SU-DHL-6 (cell line): ENCODE measurements around the gene ZNF512.

Experiments
- H2AFZ ChIP-seq: fragments of 200-600 bp; sonication (generic); 2 replicates; pipeline ENCODE4 v1.6.1; 2014; ENCODE audit warnings: low read depth, mild to moderate bottlenecking, moderate library complexity, mixed read lengths, antibody characterized with exemption, low read length; ENCODE audit not compliant: severe bottlenecking
- H3F3A ChIP-seq: fragments of 200-600 bp; shearing (Covaris generic); 2 replicates; pipeline ENCODE4 v1.6.0; 2016; ENCODE audit warnings: antibody characterized with exemption, mild to moderate bottlenecking; ENCODE audit not compliant: insufficient read depth
- H3K27ac ChIP-seq: fragments of 200-600 bp; sonication (generic); 2 replicates; pipeline ENCODE4 v1.5.1; 2016; ENCODE audit warnings: low read depth, mild to moderate bottlenecking, low read length, moderate library complexity, mixed read lengths
- H3K27me3 ChIP-seq: fragments of 200-600 bp; sonication (generic), shearing (Covaris generic); 2 replicates; pipeline ENCODE4 v1.6.0; 2014; ENCODE audit warnings: mild to moderate bottlenecking, low read length
- H3K36me3 ChIP-seq: fragments of 200-600 bp; sonication (generic); 2 replicates; pipeline ENCODE4 v1.6.1; 2014; ENCODE audit warnings: mild to moderate bottlenecking, low read length, mixed read lengths
- H3K4me2 ChIP-seq: fragments of 300-600, 200-600 bp; shearing (Covaris generic), sonication (generic); 2 replicates; pipeline ENCODE4 v1.6.0; 2014; ENCODE audit warnings: low read length, low read depth, mild to moderate bottlenecking; ENCODE audit not compliant: poor library complexity, severe bottlenecking
- H3K4me3 ChIP-seq: fragments of 200-600 bp; sonication (generic); 2 replicates; pipeline ENCODE4 v1.5.1; 2014; ENCODE audit warnings: antibody characterized with exemption, low read length, mild to moderate bottlenecking, mixed read lengths; ENCODE audit not compliant: insufficient read depth, poor library complexity, severe bottlenecking
- H3K79me2 ChIP-seq: fragments of 200-600 bp; sonication (generic); 2 replicates; pipeline ENCODE4 v1.6.1; 2014; ENCODE audit warnings: mild to moderate bottlenecking, low read length, moderate library complexity; ENCODE audit not compliant: insufficient read depth
- H3K9ac ChIP-seq: fragments of 200-600 bp; sonication (generic); 2 replicates; pipeline ENCODE4 v1.7.0; 2014; ENCODE audit warnings: mild to moderate bottlenecking, low read length
- H3K9me2 ChIP-seq: fragments of 200-600 bp; sonication (generic); replicated peaks from 2 replicates; pipeline ENCODE4 v1.6.1; 2014; ENCODE audit warnings: low read length; ENCODE audit not compliant: insufficient read depth
- H3K9me3 ChIP-seq: fragments of 200-600 bp; sonication (generic); 2 replicates; pipeline ENCODE4 v1.6.1; 2014; ENCODE audit warnings: low read length, mixed read lengths; ENCODE audit not compliant: insufficient read depth
- H4K20me1 ChIP-seq: fragments of 200-600 bp; sonication (generic); 2 replicates; pipeline ENCODE4 v1.6.1; 2014; ENCODE audit warnings: low read depth, mild to moderate bottlenecking, antibody characterized with exemption, low read length, moderate library complexity, mixed read lengths
- CTCF ChIP-seq: fragments of 200-600 bp; sonication (generic); IDR thresholded peaks from one replicate; pipeline ENCODE4 v1.5.1; 2017; ENCODE audit warnings: antibody characterized with exemption, mild to moderate bottlenecking, low read length, moderate library complexity; ENCODE audit not compliant: insufficient read depth, poor library complexity, severe bottlenecking
- EZH2phosphoT487 ChIP-seq: fragments of 200-600 bp; sonication (generic), shearing (Covaris generic); conservative IDR thresholded peaks from 2 replicates; pipeline ENCODE4 v1.6.1; 2018; ENCODE audit warnings: mild to moderate bottlenecking, antibody characterized with exemption, low read length, moderate library complexity, mixed read lengths

Gene ZNF512

GRCh38 chr2:27571681-27572080 is 11.2 kb upstream of the ZNF512 start:
- Histone ChIP-seq H3K9me3 (no peaks in the 10 kb centered on the region), H3K79me2 (no peaks in the 10 kb centered on the region), H3F3A (no peaks in the 10 kb centered on the region), H3K27me3 (no peaks in the 10 kb centered on the region), H3K9me2 (no peaks in the 10 kb centered on the region), H4K20me1 (no peaks in the 10 kb centered on the region), H3K4me2 (no peak overlapping the region), H2AFZ (no peak overlapping the region), H3K4me3 (no peak overlapping the region), H3K9ac (no peak overlapping the region), H3K27ac (no peak overlapping the region), H3K36me3 (no peaks in the 10 kb centered on the region)
- TF ChIP-seq CTCF (no peak), EZH2phosphoT487 (no peak)

- TF ChIP-seq CTCF (no peak), EZH2phosphoT487 (no peak)
- Histone ChIP-seq H3K79me2 (no peaks in the 10 kb centered on the region), H2AFZ (no peak overlapping the region), H3F3A (no peaks in the 10 kb centered on the region), H3K36me3 (no peaks in the 10 kb centered on the region), H3K9me3 (no peaks in the 10 kb centered on the region), H3K27me3 (no peaks in the 10 kb centered on the region), H4K20me1 (no peaks in the 10 kb centered on the region), H3K9ac (no peak overlapping the region), H3K4me2 (no peak overlapping the region), H3K4me3 (no peak overlapping the region), H3K27ac (no peak overlapping the region), H3K9me2 (no peaks in the 10 kb centered on the region)
Measured at GRCh38 chr2:27572439-27572838, 10.4 kb upstream of the ZNF512 start.

GRCh38 chr2:27572998-27573429 is 9.8 kb upstream of the ZNF512 start:
- Histone ChIP-seq H3K4me3 (no peak overlapping the region), H3K4me2 (no peak overlapping the region), H3K36me3 (no peaks in the 10 kb centered on the region), H3K9ac (no peak overlapping the region), H4K20me1 (no peaks in the 10 kb centered on the region), H3K27ac (no peak overlapping the region), H3K79me2 (no peaks in the 10 kb centered on the region), H3K9me3 (no peaks in the 10 kb centered on the region), H3K9me2 (no peaks in the 10 kb centered on the region), H3K27me3 (no peaks in the 10 kb centered on the region), H3F3A (no peaks in the 10 kb centered on the region), H2AFZ (no peak overlapping the region)
- no peak for TF ChIP-seq CTCF
- no peak for TF ChIP-seq EZH2phosphoT487

GRCh38 chr2:27573452-27573851 is 9.4 kb upstream of the ZNF512 start:
- no peak overlapping the region for H3K9ac ChIP-seq
- H3K36me3 ChIP-seq = no peaks in the 10 kb centered on the region
- no peaks in the 10 kb centered on the region for H3K9me2 ChIP-seq
- H3K27me3 ChIP-seq = no peaks in the 10 kb centered on the region
- no peak overlapping the region for H2AFZ ChIP-seq
- H3K79me2 ChIP-seq = no peaks in the 10 kb centered on the region
- H3K4me3 ChIP-seq = no peak overlapping the region
- no peaks in the 10 kb centered on the region for H4K20me1 ChIP-seq
- H3K27ac ChIP-seq = no peak overlapping the region
- no peaks in the 10 kb centered on the region for H3K9me3 ChIP-seq
- no peak overlapping the region for H3K4me2 ChIP-seq
- H3F3A ChIP-seq = no peaks in the 10 kb centered on the region
- TF ChIP-seq CTCF (no peak), EZH2phosphoT487 (no peak)
